H1 (cell line): ENCODE results near the gene MASTL. TPM values are rescaled to one million over a fixed set of nuclear protein-coding genes. Genes with fewer than 3 reads are reported as not detected.

Experiments used
- HDAC2 ChIP-seq, 2 experiments: fragments of 300-600 bp in 1 of 2; sonication (generic) in 1 of 2; IDR thresholded peaks; 2 replicates each; pipeline ENCODE4 v1.6.1; 2011 to 2012; ENCODE audit warnings: low read depth in 2 of 2, low read length in 2 of 2, mild to moderate bottlenecking in 2 of 2, moderate library complexity in 2 of 2, borderline replicate concordance in 1 of 2, inconsistent platforms in 1 of 2
- POU5F1 ChIP-seq: IDR thresholded peaks from 2 replicates; pipeline ENCODE4 v1.6.1; 2011; ENCODE audit warnings: low read depth, mild to moderate bottlenecking, low read length, moderate library complexity
- polyA plus RNA-seq, 7 experiments: library from polyadenylated mRNA; depleted of rRNA in 3 of 7; stranded (reverse) in 5 of 7; unstranded in 2 of 7; fragments of >200 nt in 5 of 7; fragments of 200-250 nt in 2 of 7; gene quantifications; 1 replicate in 5 of 7; 2 replicates in 1 of 7; 4 replicates in 1 of 7; pipeline versions ENCODE4 v1.2.1 to v1.2.3, GENCODE V29; 2011 to 2013; ENCODE audit warnings: missing spikeins in 2 of 7, mixed read lengths in 2 of 7
- total RNA-seq: library from RNA; stranded (reverse); fragmentation: NEBNext Ultra II Directional; extraction: Animal tissue kit (Norgen Biotek cat#: 25700); gene quantifications from 2 replicates; pipeline ENCODE4 v1.2.1, GENCODE V29; 2021

The MASTL gene
- total and polyA plus RNA-seq, 2 of the 8 experiments (the other 6 are each of a cell fraction or from before 2014, with no cell fraction given), result 14.9 to 42.5 TPM

DNA sequence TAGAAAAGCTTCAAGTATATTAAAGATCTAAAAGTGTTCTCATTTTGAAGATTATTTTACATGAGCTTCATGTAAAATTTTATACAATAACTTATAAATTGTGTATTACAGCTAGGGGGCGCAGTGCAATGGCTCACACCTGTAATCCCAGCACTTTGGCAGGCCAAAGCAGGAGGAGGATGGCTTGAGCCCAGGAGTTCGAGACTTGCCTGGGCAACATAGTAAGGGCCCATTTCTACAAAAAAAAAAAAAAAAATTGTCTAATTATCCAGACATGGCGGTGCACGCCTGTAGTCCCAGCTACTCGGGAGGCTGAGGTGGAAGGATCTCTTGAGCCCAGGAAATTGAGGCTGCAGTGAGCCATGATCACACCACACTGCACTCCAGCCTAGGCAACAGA lies 68.8 kb downstream of the MASTL start (continued):
- peak in 1 of 2 experiments; percentile 46; a peak in 1 of 4 replicates for TF ChIP-seq HDAC2 (IDR thresholded peaks at IDR 0.05; ENCODE audit: borderline replicate concordance in 1 of 2, low read depth in 2 of 2, low read length in 2 of 2)
- TF ChIP-seq POU5F1, result no peak
